Astrocyte of the cerebellum (primary cell): Measurements from ENCODE around the gene CACNA1B.

Experiments used
- DNase-seq: peaks from one replicate; pipeline ENCODE4 v3.0.0-alpha.2; 2011; ENCODE audit warnings: low read depth
- H3K4me3 ChIP-seq: 2 replicates; pipeline ENCODE4 v1.5.1; 2011; ENCODE audit warnings: mild to moderate bottlenecking, low read depth, low read length, moderate library complexity
- CTCF ChIP-seq: IDR thresholded peaks from 2 replicates; pipeline ENCODE4 v1.5.1; 2012; ENCODE audit warnings: low read length, low read depth, moderate library complexity, mild to moderate bottlenecking; ENCODE audit errors: missing control alignments
- in situ Hi-C: cut with HindIII; loops from 2 replicates; pipeline ENCODE4 v1.10.0; 2017; ENCODE audit warnings: low sequenced_read_pairs

Gene CACNA1B

GRCh38 chr9:137843355-137843754, 34.2 kb upstream of the CACNA1B start:
- H3K4me3 ChIP-seq, result no peak overlapping the region
- no peak for DNase-seq
- no peak for TF ChIP-seq CTCF
- in situ Hi-C loops, result no loop called here

- H3K4me3 ChIP-seq, result no peak overlapping the region
- in situ Hi-C loops, result no loop called here
- TF ChIP-seq CTCF, result no peak
- DNase-seq, result no peak
Measured at GRCh38 chr9:137851516-137852267, 25.9 kb upstream of the CACNA1B start.

GRCh38 chr9:137853392-137853995, 24.1 kb upstream of the CACNA1B start:
- TF ChIP-seq CTCF, result no peak
- no peak overlapping the region for H3K4me3 ChIP-seq
- DNase-seq, result no peak
- in situ Hi-C loops, result no loop called here

GRCh38 chr9:137860361-137860760, 17.2 kb upstream of the CACNA1B start:
- no peak for TF ChIP-seq CTCF
- in situ Hi-C loops, result no loop called here
- H3K4me3 ChIP-seq, result no peak overlapping the region
- no peak for DNase-seq

- no peak for DNase-seq
- no peak overlapping the region for H3K4me3 ChIP-seq
- TF ChIP-seq CTCF, result no peak
- in situ Hi-C loops, result no loop called here
Measured at GRCh38 chr9:137865581-137866145, 11.9 kb upstream of the CACNA1B start.

- TF ChIP-seq CTCF, result no peak
- H3K4me3 ChIP-seq, result no peak overlapping the region
- DNase-seq, result no peak
- in situ Hi-C loops, result no loop called here
Measured at GRCh38 chr9:137866226-137867141, 11.1 kb upstream of the CACNA1B start.
